ENCODE measurements around the gene LMBR1L. TPM values are rescaled to one million over a fixed set of nuclear protein-coding genes. Genes with fewer than 3 reads are reported as not detected.
"Not testable (repeated sequence)": the region's sequence is repeated elsewhere in the genome, so short reads cannot be mapped to it uniquely, and the experiment has no call there.

LMBR1L gene
- total RNA-seq, 5 donors from 2014 or later (not counting 1 experiment from before 2014, with no cell fraction given), result 159 to 302 (median 224) TPM

DNA sequence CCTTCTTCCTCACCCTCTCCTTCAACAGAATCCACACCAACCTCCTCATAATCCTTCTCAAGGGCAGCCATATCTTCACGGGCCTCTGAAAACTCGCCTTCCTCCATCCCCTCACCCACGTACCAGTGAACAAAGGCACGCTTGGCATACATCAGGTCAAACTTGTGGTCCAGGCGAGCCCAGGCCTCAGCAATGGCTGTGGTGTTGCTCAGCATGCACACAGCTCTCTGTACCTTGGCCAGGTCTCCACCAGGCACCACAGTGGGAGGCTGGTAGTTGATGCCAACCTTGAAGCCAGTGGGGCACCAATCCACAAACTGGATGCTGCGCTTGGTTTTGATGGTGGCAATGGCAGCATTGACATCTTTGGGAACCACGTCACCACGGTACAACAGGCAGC lies 17.3 kb upstream of the LMBR1L start:
- H3K27me3 Mint-ChIP-seq; ATAC-seq (replicated peaks in 1 of 4); H3K9me3 ChIP-seq; H3K9me3 Mint-ChIP-seq; H3K27ac ChIP-seq (ENCODE audit: low read length); DNase-seq; H3K4me3 ChIP-seq (ENCODE audit: control insufficient read depth in 1 of 2, extremely low read depth in 1 of 2, low read length in 1 of 2); H3K27me3 ChIP-seq (replicated peaks in 1 of 2; ENCODE audit: control insufficient read depth in 2 of 2, extremely low read depth in 1 of 2, insufficient read depth in 2 of 2, low read length in 1 of 2): not testable (repeated sequence)
- H3K4me3 Mint-ChIP-seq, result peak overlapping the region in 1 of 3 donors; percentile 7
- H3K36me3 ChIP-seq (ENCODE audit: control insufficient read depth in 2 of 2, extremely low read depth in 1 of 2, insufficient read depth in 1 of 2, low read length in 1 of 2), result peaks cover 4 to 31% of the 10 kb centered on the region in 2 donors
- peaks cover 44 to 50% (median 45%) of the 10 kb centered on the region in 3 donors for H3K4me1 Mint-ChIP-seq
- POLR2A ChIA-PET, result interaction anchor here in 1 of 2 donors (0.8 kb wide), 1 partner anchor 18 kb away, joined by 5 read pairs; no protein-coding TSS in a partner anchor
- H3K36me3 Mint-ChIP-seq, result peaks cover 35% of the 10 kb centered on the region
- peak overlapping the region; percentile 2 to 77 for H3K27ac Mint-ChIP-seq
- CTCF ChIA-PET, result interaction anchor here (0.5 to 1.4 kb wide), 4 partner anchors 16 to 165 kb away, joined by 3 to 5 read pairs (median 4); partner anchors contain the start of gene LMBR1L (in 1 of the 2)
- WGBS (ENCODE audit: insufficient coverage), result no CpG with 5 or more reads among the region's 8 CpGs
- peaks cover 18% of the 10 kb centered on the region in 2 experiments for H3K4me1 ChIP-seq (ENCODE audit: control insufficient read depth in 1 of 2, extremely low read depth in 1 of 2, insufficient read depth in 2 of 2, low read length in 2 of 2)

DNA sequence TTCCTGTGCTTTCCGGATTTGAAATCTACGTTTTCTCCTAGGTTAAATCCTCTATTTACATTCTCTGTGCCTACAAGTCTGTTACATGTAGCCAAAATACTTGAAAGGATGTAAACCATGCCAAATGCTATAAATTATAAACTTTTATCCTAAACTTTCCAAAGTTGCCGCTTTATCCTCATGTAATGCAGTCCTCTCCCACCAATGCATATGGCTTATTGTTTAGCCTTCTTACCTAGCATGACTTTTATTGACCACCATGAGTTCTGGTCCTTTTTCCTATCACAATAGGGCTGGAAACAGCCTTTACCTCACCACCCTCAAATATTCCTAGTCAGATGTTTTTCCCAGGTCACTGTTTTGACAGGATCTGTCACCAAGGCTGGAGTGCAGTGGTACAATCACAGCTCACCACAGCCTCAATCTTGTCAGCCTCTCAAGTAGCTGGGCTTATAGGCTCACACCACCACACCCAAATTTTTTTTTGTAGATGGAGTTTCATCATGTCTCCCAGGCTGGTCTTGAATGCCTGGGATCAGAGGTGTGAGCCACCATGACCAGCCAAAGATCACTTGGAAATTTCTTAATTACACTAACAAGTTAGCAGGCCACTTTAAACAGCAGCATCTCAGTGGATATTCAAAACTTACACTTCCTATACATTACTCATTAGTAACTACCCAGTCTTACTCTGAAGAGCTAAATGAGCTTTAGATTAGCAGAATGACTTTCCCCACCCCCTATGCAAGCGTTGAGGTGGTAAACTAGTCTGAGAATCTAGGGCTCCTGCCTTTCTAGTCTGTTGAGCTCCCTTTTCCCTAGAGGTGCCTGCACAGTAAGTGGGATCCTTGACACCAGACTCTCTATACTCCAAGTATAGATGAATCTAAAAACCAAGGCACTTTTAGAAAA lies 16.5 kb upstream of the LMBR1L start:
- ChIA-PET CTCF (interaction anchor here (0.5 to 1.4 kb wide), 5 partner anchors 16 to 164 kb away, joined by 3 to 5 read pairs (median 4); partner anchors contain the start of gene LMBR1L (in 1 of the 2)), POLR2A (interaction anchor here in 1 of 2 donors (0.8 kb wide), 1 partner anchor 17 kb away, joined by 5 read pairs; no protein-coding TSS in a partner anchor)
- no peaks in the 10 kb centered on the region for H3K9me3 ChIP-seq
- H3K36me3 Mint-ChIP-seq, result peaks cover 35% of the 10 kb centered on the region
- peaks cover 4 to 31% of the 10 kb centered on the region in 2 donors for H3K36me3 ChIP-seq (ENCODE audit: control insufficient read depth in 2 of 2, extremely low read depth in 1 of 2, insufficient read depth in 1 of 2, low read length in 1 of 2)
- H3K27me3 Mint-ChIP-seq, result no peaks in the 10 kb centered on the region
- H3K4me1 Mint-ChIP-seq, result peaks cover 39 to 43% (median 40%) of the 10 kb centered on the region in 3 donors
- no peaks in the 10 kb centered on the region for H3K9me3 Mint-ChIP-seq
- H3K4me1 ChIP-seq (ENCODE audit: control insufficient read depth in 1 of 2, extremely low read depth in 1 of 2, insufficient read depth in 2 of 2, low read length in 2 of 2), result peaks cover 14 to 18% of the 10 kb centered on the region in 2 experiments
- peak overlapping the region in 1 of 3 donors; percentile 17 for H3K4me3 Mint-ChIP-seq
- H3K27ac ChIP-seq (ENCODE audit: low read length), result peak overlapping the region; percentile 21
- DNase-seq, result no peak
- no peak overlapping the region for H3K4me3 ChIP-seq (ENCODE audit: control insufficient read depth in 1 of 2, extremely low read depth in 1 of 2, low read length in 1 of 2)
- ATAC-seq (replicated peaks in 1 of 4), result no peak
- H3K27ac Mint-ChIP-seq, result peak overlapping the region; percentile 58 to 77
- H3K27me3 ChIP-seq (replicated peaks in 1 of 2; ENCODE audit: control insufficient read depth in 2 of 2, extremely low read depth in 1 of 2, insufficient read depth in 2 of 2, low read length in 1 of 2), result no peaks in the 10 kb centered on the region
- 100% methylated on average over 1 of the region's 4 CpGs for WGBS (ENCODE audit: insufficient coverage)

DNA sequence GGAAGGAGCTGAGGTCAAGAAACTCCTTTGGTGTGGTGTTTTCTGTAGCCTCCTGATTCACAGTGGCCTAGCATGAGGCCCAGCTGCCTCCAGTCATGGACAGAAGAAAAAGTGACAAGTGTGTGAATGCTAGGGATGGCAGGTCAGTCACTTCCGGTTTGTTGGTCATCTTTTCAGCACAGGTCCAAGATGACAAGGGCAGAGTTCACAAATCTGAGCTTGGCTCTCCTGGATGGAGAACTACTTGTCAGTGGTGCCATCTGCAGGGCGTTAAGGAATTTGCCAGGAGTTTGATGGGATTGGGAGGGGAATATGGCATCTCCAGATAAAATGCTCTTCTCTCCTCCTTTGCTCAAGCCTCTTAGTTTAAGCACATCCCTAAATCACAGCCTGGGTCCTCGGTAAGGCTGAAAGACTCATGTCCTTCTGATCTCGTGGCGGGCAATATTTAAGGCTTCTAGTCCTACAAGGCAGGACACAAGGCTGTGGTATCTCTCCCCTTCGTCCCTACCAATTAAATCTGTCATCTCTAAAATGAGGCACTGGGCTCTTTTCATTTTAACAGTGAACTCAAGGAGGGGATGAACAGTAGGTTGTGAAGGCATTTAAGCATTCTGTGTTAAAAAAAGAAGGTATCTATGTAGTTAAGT lies 10.5 kb upstream of the LMBR1L start:
- no peaks in the 10 kb centered on the region for H3K9me3 Mint-ChIP-seq
- no peaks in the 10 kb centered on the region for H3K4me1 Mint-ChIP-seq
- POLR2A ChIA-PET, result no interaction called here
- no peak for DNase-seq
- H3K4me3 ChIP-seq (ENCODE audit: control insufficient read depth in 1 of 2, extremely low read depth in 1 of 2, low read length in 1 of 2), result no peak overlapping the region
- no peaks in the 10 kb centered on the region for H3K4me1 ChIP-seq (ENCODE audit: control insufficient read depth in 1 of 2, extremely low read depth in 1 of 2, insufficient read depth in 2 of 2, low read length in 2 of 2)
- no peak overlapping the region for H3K27ac ChIP-seq (ENCODE audit: low read length)
- H3K27ac Mint-ChIP-seq, result no peak overlapping the region
- H3K36me3 Mint-ChIP-seq, result no peaks in the 10 kb centered on the region
- ATAC-seq (replicated peaks in 1 of 4), result no peak
- CTCF ChIA-PET, result no interaction called here
- no peaks in the 10 kb centered on the region for H3K9me3 ChIP-seq
- H3K27me3 ChIP-seq (replicated peaks in 1 of 2; ENCODE audit: control insufficient read depth in 2 of 2, extremely low read depth in 1 of 2, insufficient read depth in 2 of 2, low read length in 1 of 2), result no peaks in the 10 kb centered on the region
- H3K4me3 Mint-ChIP-seq, result no peak overlapping the region
- H3K27me3 Mint-ChIP-seq, result no peaks in the 10 kb centered on the region
- 44% methylated on average over 2 of the region's 6 CpGs for WGBS (ENCODE audit: insufficient coverage)
- H3K36me3 ChIP-seq (ENCODE audit: control insufficient read depth in 2 of 2, extremely low read depth in 1 of 2, insufficient read depth in 1 of 2, low read length in 1 of 2), result no peaks in the 10 kb centered on the region

DNA sequence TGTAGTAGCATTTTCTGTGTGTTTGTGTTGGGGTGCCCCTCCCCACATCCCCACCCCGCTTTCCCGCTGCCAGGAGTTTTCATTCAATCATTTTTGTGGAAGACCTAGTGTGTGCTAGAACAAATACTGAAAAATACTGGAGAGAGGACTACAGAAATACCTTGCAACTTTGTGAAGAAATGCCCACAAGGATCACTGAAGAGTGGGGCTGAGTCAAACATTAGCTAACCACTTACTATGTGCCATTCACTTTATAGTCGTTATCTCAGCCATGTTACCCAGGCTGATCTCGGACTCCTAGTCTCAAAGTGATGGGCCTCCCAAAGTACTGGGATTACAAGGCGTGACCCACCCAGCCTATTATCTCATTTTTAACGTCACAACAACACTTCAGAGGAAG lies 559 bp upstream of the LMBR1L start:
- Histone ChIP-seq H3K27ac (ENCODE audit: low read length) (peak overlapping the region; percentile 90), H3K4me1 (ENCODE audit: control insufficient read depth in 1 of 2, extremely low read depth in 1 of 2, insufficient read depth in 2 of 2, low read length in 2 of 2) (peaks cover 8 to 37% of the 10 kb centered on the region in 2 experiments), H3K9me3 (no peaks in the 10 kb centered on the region), H3K4me3 (ENCODE audit: control insufficient read depth in 1 of 2, extremely low read depth in 1 of 2, low read length in 1 of 2) (peak overlapping the region in 1 of 2 donors; percentile 96), H3K36me3 (ENCODE audit: control insufficient read depth in 2 of 2, extremely low read depth in 1 of 2, insufficient read depth in 1 of 2, low read length in 1 of 2) (peaks cover 0 to 12% of the 10 kb centered on the region in 2 donors), H3K27me3 (replicated peaks in 1 of 2; ENCODE audit: control insufficient read depth in 2 of 2, extremely low read depth in 1 of 2, insufficient read depth in 2 of 2, low read length in 1 of 2) (peaks cover 0 to 2% of the 10 kb centered on the region in 2 experiments)
- DNase-seq (no peak), ATAC-seq (replicated peaks in 1 of 4) (no peak)
- H3K27ac Mint-ChIP-seq, result peak overlapping the region; percentile 99
- peaks cover 40 to 44% (median 43%) of the 10 kb centered on the region in 3 donors for H3K4me1 Mint-ChIP-seq
- H3K9me3 Mint-ChIP-seq, result no peaks in the 10 kb centered on the region
- no peaks in the 10 kb centered on the region for H3K27me3 Mint-ChIP-seq
- peaks cover 6% of the 10 kb centered on the region for H3K36me3 Mint-ChIP-seq
- WGBS (ENCODE audit: insufficient coverage), result 0% methylated on average over 1 of the region's 6 CpGs
- ChIA-PET POLR2A (interaction anchor here in 1 of 2 donors (1.4 to 2.1 kb wide), 2 partner anchors 19 to 79 kb away, joined by 3 to 14 read pairs; partner anchors contain the start of gene TUBA1B), CTCF (interaction anchor here (0.5 to 4.5 kb wide), 12 partner anchors 11 to 717 kb away, joined by 3 to 54 read pairs (median 4); partner anchors contain the start of genes NCKAP5L (in 1 of the 2), RHEBL1 (in 1 of the 2) and TUBA1B (in 1 of the 2))
- peak overlapping the region; percentile 99 for H3K4me3 Mint-ChIP-seq

DNA sequence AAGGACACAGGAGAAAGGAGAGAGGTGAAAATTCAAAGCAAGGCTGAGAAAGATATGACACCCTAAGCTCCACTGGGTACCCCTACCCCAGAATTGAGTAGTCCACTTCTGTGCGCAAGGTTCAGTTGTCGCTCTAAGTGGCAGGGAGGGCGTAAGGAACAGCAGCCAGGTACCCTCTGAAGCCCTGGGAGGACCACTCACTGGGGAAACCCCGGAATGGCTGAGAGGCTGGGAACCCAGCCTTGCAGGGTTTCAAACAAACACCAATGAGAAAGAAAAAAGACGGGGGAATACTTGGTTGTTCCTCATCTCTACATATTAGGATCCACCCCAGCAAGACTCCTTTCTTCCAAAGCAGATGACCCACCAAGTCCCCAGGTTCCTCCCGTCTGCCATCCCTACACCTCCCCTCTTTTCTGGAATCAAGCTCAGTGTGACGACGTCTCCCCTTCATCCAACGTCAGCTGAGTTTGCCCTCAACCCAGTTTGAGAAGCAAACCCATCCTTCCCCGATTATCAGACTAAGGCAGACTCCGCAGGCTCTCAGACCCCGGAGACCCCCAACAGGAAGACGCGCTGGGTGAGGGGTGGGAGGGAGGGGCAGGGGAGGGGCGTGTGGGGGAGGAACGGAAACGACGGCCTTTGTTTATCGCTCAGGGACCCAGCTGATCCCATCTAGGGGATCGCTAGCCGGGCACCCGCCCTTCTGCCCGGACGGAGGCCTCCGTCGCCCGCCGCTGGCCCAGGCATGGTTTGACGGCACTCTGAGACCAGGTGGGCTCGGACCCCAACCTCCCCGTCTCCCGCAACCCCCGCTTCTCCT lies 795 bp downstream of the LMBR1L start:
- Mint-ChIP-seq H3K27me3 (no peaks in the 10 kb centered on the region), H3K27ac (peak overlapping the region; percentile 99), H3K4me1 (peaks cover 43 to 50% (median 46%) of the 10 kb centered on the region in 3 donors), H3K4me3 (peak overlapping the region; percentile 99), H3K36me3 (peaks cover 10% of the 10 kb centered on the region), H3K9me3 (no peaks in the 10 kb centered on the region)
- 0% methylated on average over 17 of the region's 33 CpGs for WGBS (ENCODE audit: insufficient coverage)
- Histone ChIP-seq H3K9me3 (no peaks in the 10 kb centered on the region), H3K4me3 (ENCODE audit: control insufficient read depth in 1 of 2, extremely low read depth in 1 of 2, low read length in 1 of 2) (peak overlapping the region; percentile 82 to 96), H3K36me3 (ENCODE audit: control insufficient read depth in 2 of 2, extremely low read depth in 1 of 2, insufficient read depth in 1 of 2, low read length in 1 of 2) (peaks cover 8 to 26% of the 10 kb centered on the region in 2 donors), H3K27ac (ENCODE audit: low read length) (peak overlapping the region; percentile 90), H3K4me1 (ENCODE audit: control insufficient read depth in 1 of 2, extremely low read depth in 1 of 2, insufficient read depth in 2 of 2, low read length in 2 of 2) (peaks cover 8 to 37% of the 10 kb centered on the region in 2 experiments), H3K27me3 (replicated peaks in 1 of 2; ENCODE audit: control insufficient read depth in 2 of 2, extremely low read depth in 1 of 2, insufficient read depth in 2 of 2, low read length in 1 of 2) (peaks cover 0 to 2% of the 10 kb centered on the region in 2 experiments)
- ATAC-seq (replicated peaks in 1 of 4), result peak in 3 of 4 experiments; percentile 7 to 29 (median 23)
- ChIA-PET POLR2A (interaction anchor here (0.8 to 2.1 kb wide), 7 partner anchors 9 to 80 kb away, joined by 3 to 14 read pairs (median 4); partner anchors contain the start of genes TUBA1A (in 1 of the 2) and TUBA1B (in 1 of the 2)), CTCF (interaction anchor here (0.5 to 4.5 kb wide), 10 partner anchors 9 to 257 kb away, joined by 3 to 54 read pairs (median 6); partner anchors contain the start of genes DHH (in 1 of the 2), RHEBL1 (in 1 of the 2) and TUBA1B (in 1 of the 2))
- DNase-seq, result peak in 6 of 35 experiments; percentile 22 to 44 (median 24)
